Natural killer cell (primary cell): Measurements from ENCODE around the gene BPI. TPM values are rescaled to one million over a fixed set of nuclear protein-coding genes. Genes with fewer than 3 reads are reported as not detected.

ENCODE experiments used
- ATAC-seq, 3 donors: fragments of 150-1000 bp in 2 of 3; fragments of 200-7000 bp in 1 of 3; cut with Tn5 transposase; 1 replicate in 1 of 3; 2 replicates in 2 of 3; pipeline ENCODE4 v1.10.0; 2021; ENCODE audit warnings: mild to moderate bottlenecking in 2 of 3, moderate library complexity in 2 of 3
- DNase-seq, 2 donors: peaks; one replicate each; pipeline versions ENCODE4 v3.0.0 to v3.0.0-alpha.2; 2013 to 2021; ENCODE audit warnings: mixed read lengths in 1 of 2
- H3K27ac ChIP-seq: one replicate; pipeline ENCODE4 v1.5.1; 2013; ENCODE audit warnings: mild to moderate bottlenecking, low read length
- H3K27me3 ChIP-seq: one replicate; pipeline ENCODE4 v1.6.1; 2013; ENCODE audit warnings: low read length; ENCODE audit not compliant: control insufficient read depth, insufficient read depth
- H3K36me3 ChIP-seq: one replicate; pipeline ENCODE4 v1.6.1; 2013; ENCODE audit warnings: low read length; ENCODE audit not compliant: control insufficient read depth, insufficient read depth
- H3K4me1 ChIP-seq: one replicate; pipeline ENCODE4 v1.6.1; 2013; ENCODE audit warnings: low read length; ENCODE audit not compliant: control insufficient read depth, insufficient read depth
- H3K4me3 ChIP-seq: one replicate; pipeline ENCODE4 v1.5.1; 2013; ENCODE audit warnings: low read length
- H3K9me3 ChIP-seq: one replicate; pipeline ENCODE4 v1.6.1; 2013; ENCODE audit warnings: low read length; ENCODE audit not compliant: control insufficient read depth, insufficient read depth
- H3K27ac Mint-ChIP-seq, 2 donors: one replicate each; pipeline ENCODE4 v1.8.0; 2022; ENCODE audit warnings: mild to moderate bottlenecking in 2 of 2, mixed read lengths in 2 of 2, moderate library complexity in 1 of 2
- H3K27me3 Mint-ChIP-seq, 2 donors: one replicate each; pipeline ENCODE4 v1.8.0; 2022; ENCODE audit warnings: low read depth in 2 of 2, mixed read lengths in 2 of 2
- H3K36me3 Mint-ChIP-seq: one replicate; pipeline ENCODE4 v1.8.0; 2022; ENCODE audit warnings: mixed read lengths
- H3K4me1 Mint-ChIP-seq, 2 donors: one replicate each; pipeline ENCODE4 v1.8.0; 2022; ENCODE audit warnings: mixed read lengths in 2 of 2
- H3K4me3 Mint-ChIP-seq: one replicate; pipeline ENCODE4 v1.8.0; 2022; ENCODE audit warnings: mild to moderate bottlenecking, moderate library complexity, mixed read lengths
- H3K9me3 Mint-ChIP-seq, 2 donors: one replicate each; pipeline ENCODE4 v1.8.0; 2022; ENCODE audit warnings: mixed read lengths in 2 of 2
- WGBS: methylation state at CpG from one replicate; pipeline ENCODE4 v1.1.7; 2013; ENCODE audit warnings: missing lambda C conversion rate; ENCODE audit not compliant: insufficient coverage; 5-methylcytosine and 5-hydroxymethylcytosine counted together
- intact Hi-C: fragments of 100-400 bp; cut with micrococcal nuclease; formaldehyde crosslinking; loops from one replicate; pipeline ENCODE4 v1.14.2; 2022
- total RNA-seq, 4 donors: library from RNA; stranded (reverse); fragments of 120-200 nt in 1 of 4; gene quantifications; one replicate each; pipeline versions ENCODE4 v1.2.3 to v1.2.4, GENCODE V29; 2013 to 2022
- TF ChIP-seq, protein P1 (sequence below): fragments of 200-600 bp; IDR thresholded peaks from one replicate; pipeline ENCODE4 v1.8.0; 2022; ENCODE audit warnings: antibody characterized with exemption

The BPI gene
- total RNA-seq, 3 donors from 2014 or later (not counting 1 experiment from before 2014, with no cell fraction given): 0.20 TPM; not detected in 2

DNA sequence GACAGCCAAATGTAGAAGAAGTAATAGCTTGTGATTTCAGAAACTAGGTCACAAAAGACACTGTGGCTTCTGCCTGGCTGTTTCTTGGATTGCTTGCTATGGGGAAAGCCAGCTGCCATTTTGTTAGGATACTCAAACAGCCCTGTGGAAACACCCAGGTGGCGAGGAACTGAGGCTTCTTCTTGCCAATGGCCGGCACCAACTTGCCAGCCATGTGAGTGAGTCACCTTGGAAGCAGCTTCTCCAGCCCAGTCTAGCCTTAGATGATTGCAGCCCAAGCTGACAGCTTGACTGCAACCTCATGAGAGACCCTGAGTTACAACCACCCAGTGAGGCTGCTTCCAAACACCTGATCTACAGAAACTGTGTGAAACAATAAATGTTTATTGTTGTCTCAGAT is 31.6 kb upstream of the BPI start:
- WGBS: 79% methylated on average over 2 of the region's 2 CpGs
- Mint-ChIP-seq H3K27me3 (peaks cover 23 to 25% of the 10 kb centered on the region in 2 donors), H3K4me3 (no peak overlapping the region), H3K27ac (no peak overlapping the region), H3K4me1 (no peaks in the 10 kb centered on the region), H3K9me3 (no peaks in the 10 kb centered on the region), H3K36me3 (no peaks in the 10 kb centered on the region)
- H3K4me3 ChIP-seq: no peak overlapping the region
- H3K36me3 ChIP-seq: no peaks in the 10 kb centered on the region
- H3K27me3 ChIP-seq: no peaks in the 10 kb centered on the region
- TF ChIP-seq, protein P1, sequence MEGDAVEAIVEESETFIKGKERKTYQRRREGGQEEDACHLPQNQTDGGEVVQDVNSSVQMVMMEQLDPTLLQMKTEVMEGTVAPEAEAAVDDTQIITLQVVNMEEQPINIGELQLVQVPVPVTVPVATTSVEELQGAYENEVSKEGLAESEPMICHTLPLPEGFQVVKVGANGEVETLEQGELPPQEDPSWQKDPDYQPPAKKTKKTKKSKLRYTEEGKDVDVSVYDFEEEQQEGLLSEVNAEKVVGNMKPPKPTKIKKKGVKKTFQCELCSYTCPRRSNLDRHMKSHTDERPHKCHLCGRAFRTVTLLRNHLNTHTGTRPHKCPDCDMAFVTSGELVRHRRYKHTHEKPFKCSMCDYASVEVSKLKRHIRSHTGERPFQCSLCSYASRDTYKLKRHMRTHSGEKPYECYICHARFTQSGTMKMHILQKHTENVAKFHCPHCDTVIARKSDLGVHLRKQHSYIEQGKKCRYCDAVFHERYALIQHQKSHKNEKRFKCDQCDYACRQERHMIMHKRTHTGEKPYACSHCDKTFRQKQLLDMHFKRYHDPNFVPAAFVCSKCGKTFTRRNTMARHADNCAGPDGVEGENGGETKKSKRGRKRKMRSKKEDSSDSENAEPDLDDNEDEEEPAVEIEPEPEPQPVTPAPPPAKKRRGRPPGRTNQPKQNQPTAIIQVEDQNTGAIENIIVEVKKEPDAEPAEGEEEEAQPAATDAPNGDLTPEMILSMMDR: no peak
- H3K27ac ChIP-seq: no peak overlapping the region
- H3K4me1 ChIP-seq: no peaks in the 10 kb centered on the region
- no peaks in the 10 kb centered on the region for H3K9me3 ChIP-seq
- DNase-seq (no peak), ATAC-seq (no peak)
- intact Hi-C loops: no loop called here

DNA sequence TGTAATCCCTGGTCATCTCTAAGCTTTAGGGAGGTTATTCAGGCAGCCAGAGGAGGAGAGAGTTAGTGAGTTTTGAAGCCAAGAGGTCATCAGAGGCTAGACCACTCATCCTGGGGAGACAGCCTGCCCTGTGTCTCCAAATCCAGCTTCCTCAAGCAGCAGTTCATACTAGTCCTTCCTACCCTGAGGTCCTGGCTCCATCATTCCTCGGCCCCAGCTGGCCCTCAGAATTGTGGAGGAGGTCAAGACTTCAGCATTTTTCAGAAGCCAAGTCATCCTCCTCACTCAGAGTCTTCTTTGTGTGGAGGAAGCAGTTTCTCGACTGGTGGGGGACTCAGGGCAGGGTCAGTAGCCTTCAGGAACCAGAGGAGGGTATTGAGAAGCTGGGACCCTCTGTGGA is 31.0 kb upstream of the BPI start:
- intact Hi-C loops: no loop called here
- TF ChIP-seq, protein P1: no peak
- no peaks in the 10 kb centered on the region for H3K9me3 Mint-ChIP-seq
- no peak overlapping the region for H3K4me3 Mint-ChIP-seq
- no peaks in the 10 kb centered on the region for H3K9me3 ChIP-seq
- no peak overlapping the region for H3K4me3 ChIP-seq
- H3K27ac Mint-ChIP-seq: no peak overlapping the region
- no peak overlapping the region for H3K27ac ChIP-seq
- no peaks in the 10 kb centered on the region for H3K27me3 ChIP-seq
- no peaks in the 10 kb centered on the region for H3K4me1 Mint-ChIP-seq
- no peak for DNase-seq
- ATAC-seq: no peak
- no peaks in the 10 kb centered on the region for H3K4me1 ChIP-seq
- H3K27me3 Mint-ChIP-seq: peaks cover 23 to 27% of the 10 kb centered on the region in 2 donors
- no peaks in the 10 kb centered on the region for H3K36me3 ChIP-seq
- H3K36me3 Mint-ChIP-seq: no peaks in the 10 kb centered on the region
- 86% methylated on average over 2 of the region's 2 CpGs for WGBS

DNA sequence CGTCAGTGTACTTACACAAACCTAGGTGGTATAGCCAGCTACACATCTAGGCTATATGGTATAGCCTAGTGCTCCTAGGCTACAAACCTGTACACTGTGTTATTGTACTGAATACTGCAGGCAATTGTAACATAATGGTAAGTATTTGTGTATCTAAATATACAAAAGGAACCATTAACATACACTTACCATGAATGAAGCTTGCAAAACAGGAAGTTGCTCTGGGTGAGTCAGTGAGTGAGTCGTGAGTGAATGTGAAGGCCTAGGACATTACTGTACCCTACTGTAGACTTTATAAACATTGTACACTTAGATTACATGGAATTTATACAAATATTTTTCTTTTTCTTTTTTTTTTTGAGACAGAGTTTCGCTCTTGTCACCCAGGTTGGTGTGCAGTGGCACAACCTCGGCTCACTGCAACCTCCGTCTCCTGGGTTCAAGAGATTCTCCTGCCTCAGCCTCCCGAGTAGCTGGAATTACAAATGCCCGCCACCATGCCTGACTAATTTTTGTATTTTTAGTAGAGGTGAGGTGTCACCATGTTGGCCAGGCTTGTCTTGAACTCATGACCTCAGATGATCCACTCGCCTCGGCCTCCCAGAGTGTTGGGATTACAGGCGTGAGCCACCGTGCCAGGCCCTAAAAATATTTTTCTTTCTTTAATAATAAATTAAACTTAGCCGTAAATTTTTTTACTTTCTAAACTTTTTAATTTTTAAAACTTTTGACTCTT is 28.0 kb upstream of the BPI start:
- no peaks in the 10 kb centered on the region for H3K9me3 Mint-ChIP-seq
- TF ChIP-seq, protein P1: no peak

DNA sequence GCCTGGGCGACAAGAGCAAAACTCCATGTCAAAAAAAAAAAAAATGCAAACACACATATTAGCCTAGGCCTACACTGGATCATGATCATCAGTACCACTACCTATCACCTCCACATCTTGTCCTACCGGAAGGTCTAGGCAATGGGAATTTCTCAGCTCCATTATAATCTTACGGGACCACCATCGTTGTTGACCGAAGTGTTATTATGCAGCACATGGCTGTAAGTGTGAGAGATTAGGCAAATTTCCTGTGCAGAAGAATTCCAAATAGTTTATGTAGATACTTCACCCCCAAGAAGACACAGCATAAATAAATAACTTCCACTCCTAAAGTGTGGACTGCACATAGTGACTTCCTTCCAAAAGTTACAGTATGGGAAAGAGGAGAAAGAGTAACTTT is 26.7 kb upstream of the BPI start:
- H3K27me3 Mint-ChIP-seq: peaks cover 0 to 6% of the 10 kb centered on the region in 2 donors
- H3K9me3 Mint-ChIP-seq: no peaks in the 10 kb centered on the region
- H3K4me3 Mint-ChIP-seq: no peak overlapping the region
- DNase-seq (no peak), ATAC-seq (no peak)
- 100% methylated on average over 2 of the region's 5 CpGs for WGBS
- TF ChIP-seq, protein P1: no peak
- Histone ChIP-seq H3K27ac (no peak overlapping the region), H3K36me3 (no peaks in the 10 kb centered on the region), H3K27me3 (no peaks in the 10 kb centered on the region), H3K4me1 (no peaks in the 10 kb centered on the region), H3K9me3 (no peaks in the 10 kb centered on the region), H3K4me3 (no peak overlapping the region)
- no peaks in the 10 kb centered on the region for H3K36me3 Mint-ChIP-seq
- intact Hi-C loops: no loop called here
- H3K27ac Mint-ChIP-seq: no peak overlapping the region
- no peaks in the 10 kb centered on the region for H3K4me1 Mint-ChIP-seq

More for the DNA sequence above, 28.0 kb upstream of the BPI start:
- no peaks in the 10 kb centered on the region for H3K36me3 ChIP-seq
- Mint-ChIP-seq H3K36me3 (no peaks in the 10 kb centered on the region), H3K4me3 (no peak overlapping the region), H3K4me1 (no peaks in the 10 kb centered on the region), H3K27ac (no peak overlapping the region), H3K27me3 (peaks cover 0 to 11% of the 10 kb centered on the region in 2 donors)
- no peak overlapping the region for H3K27ac ChIP-seq
- intact Hi-C loops: no loop called here
- H3K9me3 ChIP-seq: no peaks in the 10 kb centered on the region
- no peaks in the 10 kb centered on the region for H3K27me3 ChIP-seq
- DNase-seq (no peak), ATAC-seq (no peak)
- no peaks in the 10 kb centered on the region for H3K4me1 ChIP-seq
- WGBS: 95% methylated on average over 11 of the region's 12 CpGs
- no peak overlapping the region for H3K4me3 ChIP-seq
